Esophagus squamous epithelium (tissue), 4 donors: Measurements from ENCODE around the gene SLC26A2.

ENCODE experiments used
- CTCF ChIP-seq, 6 experiments: fragments of 450-650 bp in 4 of 6; fragments of 200-600 bp in 2 of 6; sonication (generic) in 2 of 6; IDR thresholded peaks; one replicate each; pipeline ENCODE4 v1.5.1; 2016 to 2019; ENCODE audit warnings: antibody characterized with exemption in 6 of 6, mild to moderate bottlenecking in 4 of 6, moderate library complexity in 4 of 6
- POLR2A ChIP-seq, 4 donors: fragments of 450-650 bp; IDR thresholded peaks; one replicate each; pipeline ENCODE4 v1.6.1; 2017; ENCODE audit warnings: antibody characterized with exemption in 4 of 4, mild to moderate bottlenecking in 4 of 4, moderate library complexity in 3 of 4

DNA sequence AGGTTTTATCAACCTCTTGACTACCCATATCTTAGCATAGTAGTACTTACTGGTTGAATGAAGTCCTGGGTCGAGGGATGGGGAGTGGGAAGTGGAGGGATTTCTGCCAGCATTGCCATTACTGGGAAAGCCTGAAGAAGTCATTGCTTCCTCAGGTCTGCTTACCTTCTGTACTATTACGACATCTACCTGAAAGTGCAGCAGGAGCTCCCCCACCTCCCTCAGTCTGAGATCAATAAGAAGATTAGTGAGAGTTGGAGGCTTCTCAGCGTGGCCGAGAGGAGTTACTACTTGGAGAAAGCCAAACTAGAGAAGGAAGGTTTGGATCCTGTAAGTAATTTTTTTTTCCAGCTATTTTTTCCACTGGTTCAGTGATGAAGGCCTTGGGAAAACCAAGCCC is 45.8 kb downstream of the SLC26A2 start:
- TF ChIP-seq CTCF (IDR thresholded peaks at IDR 0.05) (no peak), POLR2A (IDR thresholded peaks at IDR 0.05) (no peak)
